Measurements from ENCODE around the gene RNASE13.

The RNASE13 gene

GRCh38 chr14:21060614-21061346, 26.2 kb upstream of the RNASE13 start:
- Histone ChIP-seq H3K9ac (ENCODE audit: low read length) (no peak overlapping the region), H3K4me1 (ENCODE audit: control insufficient read depth, low read depth, low read length) (peaks cover 9% of the 10 kb centered on the region), H3K4me3 (ENCODE audit: low read length) (no peak overlapping the region), H3K27ac (ENCODE audit: low read length) (no peak overlapping the region), H3K9me3 (ENCODE audit: control insufficient read depth, low read depth, low read length) (no peaks in the 10 kb centered on the region), H3K36me3 (ENCODE audit: control insufficient read depth, low read depth, low read length) (no peaks in the 10 kb centered on the region), H3K27me3 (ENCODE audit: control insufficient read depth, insufficient read depth, low read length) (no peaks in the 10 kb centered on the region)

- no peak overlapping the region for H3K27ac ChIP-seq (ENCODE audit: low read length)
- no peak overlapping the region for H3K4me3 ChIP-seq (ENCODE audit: low read length)
- H3K27me3 ChIP-seq (ENCODE audit: control insufficient read depth, insufficient read depth, low read length): no peaks in the 10 kb centered on the region
- H3K9me3 ChIP-seq (ENCODE audit: control insufficient read depth, low read depth, low read length): no peaks in the 10 kb centered on the region
- H3K9ac ChIP-seq (ENCODE audit: low read length): no peak overlapping the region
- H3K4me1 ChIP-seq (ENCODE audit: control insufficient read depth, low read depth, low read length): peaks cover 11% of the 10 kb centered on the region
- no peaks in the 10 kb centered on the region for H3K36me3 ChIP-seq (ENCODE audit: control insufficient read depth, low read depth, low read length)
Observed at GRCh38 chr14:21059842-21060613, 25.4 kb upstream of the RNASE13 start.

GRCh38 chr14:21058903-21059302, 24.3 kb upstream of the RNASE13 start:
- Histone ChIP-seq H3K27ac (ENCODE audit: low read length) (no peak overlapping the region), H3K27me3 (ENCODE audit: control insufficient read depth, insufficient read depth, low read length) (no peaks in the 10 kb centered on the region), H3K36me3 (ENCODE audit: control insufficient read depth, low read depth, low read length) (no peaks in the 10 kb centered on the region), H3K4me1 (ENCODE audit: control insufficient read depth, low read depth, low read length) (peaks cover 11% of the 10 kb centered on the region), H3K4me3 (ENCODE audit: low read length) (no peak overlapping the region), H3K9ac (ENCODE audit: low read length) (no peak overlapping the region), H3K9me3 (ENCODE audit: control insufficient read depth, low read depth, low read length) (no peaks in the 10 kb centered on the region)

- Histone ChIP-seq H3K9ac (ENCODE audit: low read length) (no peak within 1 kb of the TSS), H3K27ac (ENCODE audit: low read length) (no peak within 1 kb of the TSS), H3K36me3 (ENCODE audit: control insufficient read depth, low read depth, low read length) (no peaks in the 10 kb centered on the region), H3K27me3 (ENCODE audit: control insufficient read depth, insufficient read depth, low read length) (no peaks in the 10 kb centered on the region), H3K4me3 (ENCODE audit: low read length) (no peak within 1 kb of the TSS), H3K4me1 (ENCODE audit: control insufficient read depth, low read depth, low read length) (peaks cover 3% of the 10 kb centered on the region), H3K9me3 (ENCODE audit: control insufficient read depth, low read depth, low read length) (no peaks in the 10 kb centered on the region)
Observed at GRCh38 chr14:21057803-21058675, 23.4 kb upstream of the RNASE13 start, which contains the start of gene RNASE8. TSS of gene RNASE8 (plus strand) at chr14:21057822. CDS start at chr14:21057893, 71 bp downstream.

GRCh38 chr14:21056520-21057163, 22.0 kb upstream of the RNASE13 start:
- Histone ChIP-seq H3K9ac (ENCODE audit: low read length) (no peak overlapping the region), H3K27me3 (ENCODE audit: control insufficient read depth, insufficient read depth, low read length) (no peaks in the 10 kb centered on the region), H3K4me1 (ENCODE audit: control insufficient read depth, low read depth, low read length) (peaks cover 3% of the 10 kb centered on the region), H3K4me3 (ENCODE audit: low read length) (no peak overlapping the region), H3K36me3 (ENCODE audit: control insufficient read depth, low read depth, low read length) (no peaks in the 10 kb centered on the region), H3K9me3 (ENCODE audit: control insufficient read depth, low read depth, low read length) (no peaks in the 10 kb centered on the region), H3K27ac (ENCODE audit: low read length) (no peak overlapping the region)

GRCh38 chr14:21055432-21056117, 21.0 kb upstream of the RNASE13 start:
- peaks cover 3% of the 10 kb centered on the region for H3K4me1 ChIP-seq (ENCODE audit: control insufficient read depth, low read depth, low read length)
- H3K9ac ChIP-seq (ENCODE audit: low read length): no peak overlapping the region
- no peaks in the 10 kb centered on the region for H3K36me3 ChIP-seq (ENCODE audit: control insufficient read depth, low read depth, low read length)
- H3K9me3 ChIP-seq (ENCODE audit: control insufficient read depth, low read depth, low read length): no peaks in the 10 kb centered on the region
- H3K27ac ChIP-seq (ENCODE audit: low read length): no peak overlapping the region
- H3K4me3 ChIP-seq (ENCODE audit: low read length): no peak overlapping the region
- no peaks in the 10 kb centered on the region for H3K27me3 ChIP-seq (ENCODE audit: control insufficient read depth, insufficient read depth, low read length)

- Histone ChIP-seq H3K9me3 (ENCODE audit: control insufficient read depth, low read depth, low read length) (no peaks in the 10 kb centered on the region), H3K27ac (ENCODE audit: low read length) (no peak overlapping the region), H3K4me3 (ENCODE audit: low read length) (no peak overlapping the region), H3K27me3 (ENCODE audit: control insufficient read depth, insufficient read depth, low read length) (no peaks in the 10 kb centered on the region), H3K4me1 (ENCODE audit: control insufficient read depth, low read depth, low read length) (peaks cover 3% of the 10 kb centered on the region), H3K36me3 (ENCODE audit: control insufficient read depth, low read depth, low read length) (no peaks in the 10 kb centered on the region), H3K9ac (ENCODE audit: low read length) (no peak overlapping the region)
Observed at GRCh38 chr14:21054768-21055145, 20.1 kb upstream of the RNASE13 start.

- Histone ChIP-seq H3K36me3 (ENCODE audit: control insufficient read depth, low read depth, low read length) (no peaks in the 10 kb centered on the region), H3K27me3 (ENCODE audit: control insufficient read depth, insufficient read depth, low read length) (no peaks in the 10 kb centered on the region), H3K4me1 (ENCODE audit: control insufficient read depth, low read depth, low read length) (peaks cover 3% of the 10 kb centered on the region), H3K4me3 (ENCODE audit: low read length) (no peak overlapping the region), H3K9me3 (ENCODE audit: control insufficient read depth, low read depth, low read length) (no peaks in the 10 kb centered on the region), H3K9ac (ENCODE audit: low read length) (no peak overlapping the region), H3K27ac (ENCODE audit: low read length) (no peak overlapping the region)
Observed at GRCh38 chr14:21054123-21054767, 19.6 kb upstream of the RNASE13 start.

GRCh38 chr14:21053184-21054122, 18.8 kb upstream of the RNASE13 start:
- Histone ChIP-seq H3K27me3 (ENCODE audit: control insufficient read depth, insufficient read depth, low read length) (no peaks in the 10 kb centered on the region), H3K9ac (ENCODE audit: low read length) (no peak overlapping the region), H3K36me3 (ENCODE audit: control insufficient read depth, low read depth, low read length) (no peaks in the 10 kb centered on the region), H3K4me1 (ENCODE audit: control insufficient read depth, low read depth, low read length) (peaks cover 3% of the 10 kb centered on the region), H3K27ac (ENCODE audit: low read length) (no peak overlapping the region), H3K9me3 (ENCODE audit: control insufficient read depth, low read depth, low read length) (no peaks in the 10 kb centered on the region), H3K4me3 (ENCODE audit: low read length) (no peak overlapping the region)

- Histone ChIP-seq H3K27me3 (ENCODE audit: control insufficient read depth, insufficient read depth, low read length) (no peaks in the 10 kb centered on the region), H3K9me3 (ENCODE audit: control insufficient read depth, low read depth, low read length) (no peaks in the 10 kb centered on the region), H3K27ac (ENCODE audit: low read length) (no peak overlapping the region), H3K4me3 (ENCODE audit: low read length) (no peak overlapping the region), H3K36me3 (ENCODE audit: control insufficient read depth, low read depth, low read length) (no peaks in the 10 kb centered on the region), H3K4me1 (ENCODE audit: control insufficient read depth, low read depth, low read length) (peaks cover 2% of the 10 kb centered on the region), H3K9ac (ENCODE audit: low read length) (no peak overlapping the region)
Observed at GRCh38 chr14:21050597-21050996, 16.0 kb upstream of the RNASE13 start.

Measured in iPS-18a (cell line).